SU-DHL-6 (cell line): ENCODE measurements around the gene NT5C3A.

Experiments used
- H2AFZ ChIP-seq: fragments of 200-600 bp; sonication (generic); 2 replicates; pipeline ENCODE4 v1.6.1; 2014; ENCODE audit warnings: low read depth, mild to moderate bottlenecking, moderate library complexity, mixed read lengths, antibody characterized with exemption, low read length; ENCODE audit not compliant: severe bottlenecking
- H3F3A ChIP-seq: fragments of 200-600 bp; shearing (Covaris generic); 2 replicates; pipeline ENCODE4 v1.6.0; 2016; ENCODE audit warnings: antibody characterized with exemption, mild to moderate bottlenecking; ENCODE audit not compliant: insufficient read depth
- H3K27ac ChIP-seq: fragments of 200-600 bp; sonication (generic); 2 replicates; pipeline ENCODE4 v1.5.1; 2016; ENCODE audit warnings: low read depth, mild to moderate bottlenecking, low read length, moderate library complexity, mixed read lengths
- H3K27me3 ChIP-seq: fragments of 200-600 bp; sonication (generic), shearing (Covaris generic); 2 replicates; pipeline ENCODE4 v1.6.0; 2014; ENCODE audit warnings: mild to moderate bottlenecking, low read length
- H3K36me3 ChIP-seq: fragments of 200-600 bp; sonication (generic); 2 replicates; pipeline ENCODE4 v1.6.1; 2014; ENCODE audit warnings: mild to moderate bottlenecking, low read length, mixed read lengths
- H3K4me2 ChIP-seq: fragments of 300-600, 200-600 bp; shearing (Covaris generic), sonication (generic); 2 replicates; pipeline ENCODE4 v1.6.0; 2014; ENCODE audit warnings: low read length, low read depth, mild to moderate bottlenecking; ENCODE audit not compliant: poor library complexity, severe bottlenecking
- H3K4me3 ChIP-seq: fragments of 200-600 bp; sonication (generic); 2 replicates; pipeline ENCODE4 v1.5.1; 2014; ENCODE audit warnings: antibody characterized with exemption, low read length, mild to moderate bottlenecking, mixed read lengths; ENCODE audit not compliant: insufficient read depth, poor library complexity, severe bottlenecking
- H3K79me2 ChIP-seq: fragments of 200-600 bp; sonication (generic); 2 replicates; pipeline ENCODE4 v1.6.1; 2014; ENCODE audit warnings: mild to moderate bottlenecking, low read length, moderate library complexity; ENCODE audit not compliant: insufficient read depth
- H3K9ac ChIP-seq: fragments of 200-600 bp; sonication (generic); 2 replicates; pipeline ENCODE4 v1.7.0; 2014; ENCODE audit warnings: mild to moderate bottlenecking, low read length
- H3K9me2 ChIP-seq: fragments of 200-600 bp; sonication (generic); replicated peaks from 2 replicates; pipeline ENCODE4 v1.6.1; 2014; ENCODE audit warnings: low read length; ENCODE audit not compliant: insufficient read depth
- H3K9me3 ChIP-seq: fragments of 200-600 bp; sonication (generic); 2 replicates; pipeline ENCODE4 v1.6.1; 2014; ENCODE audit warnings: low read length, mixed read lengths; ENCODE audit not compliant: insufficient read depth
- H4K20me1 ChIP-seq: fragments of 200-600 bp; sonication (generic); 2 replicates; pipeline ENCODE4 v1.6.1; 2014; ENCODE audit warnings: low read depth, mild to moderate bottlenecking, antibody characterized with exemption, low read length, moderate library complexity, mixed read lengths
- EZH2phosphoT487 ChIP-seq: fragments of 200-600 bp; sonication (generic), shearing (Covaris generic); conservative IDR thresholded peaks from 2 replicates; pipeline ENCODE4 v1.6.1; 2018; ENCODE audit warnings: mild to moderate bottlenecking, antibody characterized with exemption, low read length, moderate library complexity, mixed read lengths
- TF ChIP-seq, protein P1 (sequence below): fragments of 200-600 bp; sonication (generic); IDR thresholded peaks from one replicate; pipeline ENCODE4 v1.5.1; 2017; ENCODE audit warnings: antibody characterized with exemption, mild to moderate bottlenecking, low read length, moderate library complexity; ENCODE audit not compliant: insufficient read depth, poor library complexity, severe bottlenecking

Gene NT5C3A

DNA sequence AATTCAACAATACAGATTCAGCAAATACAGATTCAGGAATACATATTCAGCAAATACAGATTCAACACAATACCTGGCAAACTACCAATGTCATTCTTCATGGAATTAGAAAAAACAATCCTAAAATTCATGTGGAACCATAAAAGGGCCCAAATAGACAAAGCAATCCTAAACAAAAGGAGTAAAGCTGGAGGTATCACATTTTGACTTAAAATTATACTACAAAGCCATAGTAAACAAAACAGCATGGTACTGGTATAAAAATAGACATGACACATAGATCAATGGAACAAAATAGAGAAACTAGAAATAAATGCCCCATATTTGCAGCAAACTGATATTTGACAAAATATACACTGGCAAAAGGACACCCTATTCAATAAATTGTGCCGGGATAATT, 3.4 kb upstream of the NT5C3A start:
- Histone ChIP-seq H3F3A (no peaks in the 10 kb centered on the region), H3K36me3 (no peaks in the 10 kb centered on the region), H4K20me1 (peaks cover 11% of the 10 kb centered on the region), H3K9me3 (peaks cover 20% of the 10 kb centered on the region), H3K27ac (no peak overlapping the region), H3K9me2 (no peaks in the 10 kb centered on the region), H3K79me2 (peaks cover 16% of the 10 kb centered on the region), H3K27me3 (no peaks in the 10 kb centered on the region), H3K4me3 (no peak overlapping the region), H2AFZ (no peak overlapping the region), H3K9ac (no peak overlapping the region), H3K4me2 (no peak overlapping the region)
- no peak for TF ChIP-seq EZH2phosphoT487
- TF ChIP-seq, protein P1, sequence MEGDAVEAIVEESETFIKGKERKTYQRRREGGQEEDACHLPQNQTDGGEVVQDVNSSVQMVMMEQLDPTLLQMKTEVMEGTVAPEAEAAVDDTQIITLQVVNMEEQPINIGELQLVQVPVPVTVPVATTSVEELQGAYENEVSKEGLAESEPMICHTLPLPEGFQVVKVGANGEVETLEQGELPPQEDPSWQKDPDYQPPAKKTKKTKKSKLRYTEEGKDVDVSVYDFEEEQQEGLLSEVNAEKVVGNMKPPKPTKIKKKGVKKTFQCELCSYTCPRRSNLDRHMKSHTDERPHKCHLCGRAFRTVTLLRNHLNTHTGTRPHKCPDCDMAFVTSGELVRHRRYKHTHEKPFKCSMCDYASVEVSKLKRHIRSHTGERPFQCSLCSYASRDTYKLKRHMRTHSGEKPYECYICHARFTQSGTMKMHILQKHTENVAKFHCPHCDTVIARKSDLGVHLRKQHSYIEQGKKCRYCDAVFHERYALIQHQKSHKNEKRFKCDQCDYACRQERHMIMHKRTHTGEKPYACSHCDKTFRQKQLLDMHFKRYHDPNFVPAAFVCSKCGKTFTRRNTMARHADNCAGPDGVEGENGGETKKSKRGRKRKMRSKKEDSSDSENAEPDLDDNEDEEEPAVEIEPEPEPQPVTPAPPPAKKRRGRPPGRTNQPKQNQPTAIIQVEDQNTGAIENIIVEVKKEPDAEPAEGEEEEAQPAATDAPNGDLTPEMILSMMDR = no peak

DNA sequence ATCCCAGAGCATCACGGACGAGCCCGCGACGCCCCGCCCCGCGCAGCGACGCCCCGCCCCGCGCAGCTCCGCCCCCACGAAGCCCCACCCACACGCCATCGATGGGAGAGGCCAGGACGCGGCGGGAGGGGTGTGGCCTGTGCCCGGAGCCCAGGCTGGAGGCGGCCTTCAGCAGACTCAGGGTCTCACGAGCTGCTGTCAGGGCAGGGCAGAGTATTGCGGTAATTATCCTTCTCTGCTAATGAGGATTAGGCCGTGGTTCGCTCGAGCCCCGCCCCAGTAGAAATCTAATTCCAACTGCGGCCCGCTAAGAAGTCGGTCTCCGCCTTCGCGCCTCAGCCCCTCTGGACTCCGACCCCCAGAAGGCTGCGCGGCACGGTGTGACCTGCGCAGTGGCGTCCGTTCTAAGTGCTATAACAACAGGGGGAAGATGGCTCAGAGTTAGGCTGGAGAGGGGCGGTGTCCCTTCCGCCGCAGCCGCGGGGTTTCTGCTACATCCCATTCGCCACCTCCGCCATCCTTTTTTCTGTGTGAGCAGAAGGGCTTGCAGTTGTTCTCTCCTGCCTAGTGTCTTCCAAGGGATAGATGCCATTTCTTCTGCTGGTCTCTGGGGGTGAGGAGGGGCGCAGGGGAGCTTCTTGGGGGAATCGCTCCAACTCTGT, 337 bp upstream of the NT5C3A start:
- Histone ChIP-seq H3K9me3 (peaks cover 5% of the 10 kb centered on the region; the same call in 1 of the 2 replicates), H3K9ac (peak overlapping the region; percentile 92), H3K9me2 (no peaks in the 10 kb centered on the region), H3K79me2 (peaks cover 44% of the 10 kb centered on the region), H3K4me2 (peak overlapping the region; percentile 64), H3K27ac (peak overlapping the region; percentile 82), H3K27me3 (no peaks in the 10 kb centered on the region), H3F3A (no peaks in the 10 kb centered on the region), H3K36me3 (no peaks in the 10 kb centered on the region), H3K4me3 (peak overlapping the region; percentile 80), H4K20me1 (peaks cover 29% of the 10 kb centered on the region), H2AFZ (peak overlapping the region; percentile 92)
- no peak for TF ChIP-seq EZH2phosphoT487
- TF ChIP-seq, protein P1 = no peak

DNA sequence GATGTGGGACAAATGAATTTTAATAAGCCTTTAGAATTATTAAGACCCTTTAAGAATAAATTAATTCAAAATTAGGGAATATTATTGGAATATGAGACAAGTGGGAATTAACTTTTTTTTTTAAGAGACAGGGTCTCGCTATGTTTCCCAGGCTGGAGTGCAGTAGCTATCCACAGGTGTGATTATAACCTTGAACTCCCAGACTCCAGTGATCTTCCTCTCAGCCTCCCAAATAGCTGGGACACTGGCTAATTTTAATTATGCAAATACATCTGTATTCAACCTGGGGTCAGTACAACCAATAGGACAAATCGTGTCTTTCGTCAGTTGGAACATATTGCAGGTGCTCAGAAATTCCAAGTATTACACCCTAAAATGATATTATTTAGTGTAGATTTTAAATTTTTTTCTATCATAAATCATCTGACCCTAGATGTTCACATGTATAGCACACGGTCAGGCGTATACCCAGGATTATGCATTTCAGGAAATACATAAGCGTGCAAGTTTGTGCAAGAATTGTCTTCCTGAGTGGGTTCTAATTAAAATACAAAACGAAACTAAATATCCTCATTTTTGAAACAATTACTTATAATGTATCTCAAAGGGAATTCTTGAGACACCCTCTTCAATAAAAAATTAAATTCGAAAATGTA, 1.2 kb downstream of the NT5C3A start:
- peaks cover 36% of the 10 kb centered on the region for H4K20me1 ChIP-seq
- H3K4me3 ChIP-seq = peak overlapping the region; percentile 80
- H3K27me3 ChIP-seq = no peaks in the 10 kb centered on the region
- no peaks in the 10 kb centered on the region for H3K9me2 ChIP-seq
- H2AFZ ChIP-seq = peak overlapping the region; percentile 71
- H3K9me3 ChIP-seq = peaks cover 5% of the 10 kb centered on the region; the same call in 1 of the 2 replicates
- H3K36me3 ChIP-seq = peaks cover 3% of the 10 kb centered on the region; the same call in 1 of the 2 replicates
- peaks cover 59% of the 10 kb centered on the region for H3K79me2 ChIP-seq
- H3K27ac ChIP-seq = peak overlapping the region; percentile 82; the same call in 1 of the 2 replicates
- no peaks in the 10 kb centered on the region for H3F3A ChIP-seq
- H3K9ac ChIP-seq = peak overlapping the region; percentile 92
- H3K4me2 ChIP-seq = peak overlapping the region; percentile 99
- TF ChIP-seq, protein P1 = no peak
- TF ChIP-seq EZH2phosphoT487 = no peak
